Tibial nerve (tissue), 4 donors: ENCODE results near the gene SPTBN5. TPM values are rescaled to one million over a fixed set of nuclear protein-coding genes. Genes with fewer than 3 reads are reported as not detected.

ENCODE experiments used
- DNase-seq, 2 donors: peaks; one replicate each; pipeline ENCODE4 v3.0.0-alpha.2; 2019; ENCODE audit warnings: low spot score in 2 of 2
- H3K27ac ChIP-seq, 4 donors: fragments of 200-600 bp; sonication (generic) in 3 of 4; one replicate each; pipeline ENCODE4 v1.5.1; 2017 to 2019; ENCODE audit warnings: mild to moderate bottlenecking in 1 of 4
- H3K27me3 ChIP-seq, 2 donors: fragments of 200-600 bp; sonication (generic) in 1 of 2; one replicate each; pipeline versions ENCODE4 v1.5.1 to v1.6.0; 2017 to 2019
- H3K36me3 ChIP-seq, 3 donors: fragments of 200-600 bp; sonication (generic); one replicate each; pipeline ENCODE4 v1.5.1; 2018 to 2019
- H3K4me1 ChIP-seq, 4 donors: fragments of 200-600 bp; sonication (generic) in 3 of 4; one replicate each; pipeline ENCODE4 v1.5.1; 2017 to 2019
- H3K4me3 ChIP-seq, 4 donors: fragments of 200-600 bp; sonication (generic) in 3 of 4; one replicate each; pipeline ENCODE4 v1.5.1; 2017 to 2019; ENCODE audit warnings: mild to moderate bottlenecking in 1 of 4, moderate library complexity in 1 of 4
- H3K9me3 ChIP-seq, 4 donors: fragments of 200-600 bp; sonication (generic) in 3 of 4; one replicate each; pipeline ENCODE4 v1.5.1; 2017 to 2019
- EP300 ChIP-seq, 2 donors: sonication (generic); formaldehyde crosslinking; IDR thresholded peaks; one replicate each; pipeline ENCODE4 v1.6.1; 2017; ENCODE audit warnings: antibody characterized with exemption in 2 of 2, mild to moderate bottlenecking in 1 of 2
- POLR2A ChIP-seq, 2 donors: fragments of 450-650 bp; IDR thresholded peaks; one replicate each; pipeline ENCODE4 v1.6.1; 2017; ENCODE audit warnings: antibody characterized with exemption in 2 of 2, mild to moderate bottlenecking in 2 of 2, moderate library complexity in 2 of 2
- WGBS, 2 donors: methylation state at CpG; one replicate each; pipeline ENCODE4 v1.1.5; 2018; 5-methylcytosine and 5-hydroxymethylcytosine counted together
- total RNA-seq, 4 donors: library from RNA; depleted of rRNA; stranded (reverse); fragments of >200 nt; gene quantifications; one replicate each; pipeline ENCODE4 v1.1.0, GENCODE V29; 2016
- TF ChIP-seq, protein P1 (sequence below), 5 experiments: fragments of 200-600 bp in 3 of 5; fragments of 450-650 bp in 2 of 5; sonication (generic) in 3 of 5; IDR thresholded peaks; one replicate each; pipeline ENCODE4 v1.5.1; 2016 to 2019; ENCODE audit warnings: antibody characterized with exemption in 5 of 5, mild to moderate bottlenecking in 3 of 5, moderate library complexity in 2 of 5

Gene SPTBN5
- total RNA-seq, 4 donors from 2014 or later = 16.5 to 34.5 (median 19.9) TPM

DNA sequence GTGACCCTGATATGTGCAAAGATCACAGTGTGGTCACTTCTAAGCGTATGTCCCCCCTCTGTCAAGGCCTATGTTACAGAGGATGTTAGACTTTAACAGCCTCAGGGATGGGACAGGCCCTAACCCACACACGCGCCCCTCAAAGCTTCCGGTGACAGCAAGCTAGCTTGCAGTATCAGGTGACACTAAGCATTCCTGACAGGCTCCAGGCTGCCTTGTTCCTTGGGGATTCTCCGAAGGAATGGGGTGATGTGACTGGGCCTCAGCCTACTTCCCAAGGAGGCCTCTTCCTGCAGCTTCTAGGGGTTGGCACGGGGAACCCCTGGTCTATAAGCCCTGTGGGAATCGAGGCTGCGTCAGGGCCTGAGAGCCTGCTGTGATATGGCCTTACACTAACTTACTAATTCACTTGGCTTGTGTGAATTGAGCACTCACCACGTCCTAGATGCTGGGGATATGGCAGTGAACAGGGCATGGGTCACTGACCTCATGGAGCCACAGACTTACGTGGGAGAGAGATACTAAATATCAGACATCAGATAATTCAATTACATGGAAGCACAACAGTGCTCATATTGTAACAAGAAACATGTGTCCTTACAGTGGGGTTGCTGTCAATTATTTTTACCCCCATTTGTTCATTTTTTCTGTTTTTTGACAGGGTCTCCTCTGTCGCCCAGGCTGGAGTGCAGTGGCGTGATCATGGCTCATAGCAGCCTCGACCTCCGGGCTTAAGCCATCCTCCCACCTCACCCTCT is 11.4 kb upstream of the SPTBN5 start:
- no peaks in the 10 kb centered on the region for H3K27me3 ChIP-seq
- TF ChIP-seq, protein P1, sequence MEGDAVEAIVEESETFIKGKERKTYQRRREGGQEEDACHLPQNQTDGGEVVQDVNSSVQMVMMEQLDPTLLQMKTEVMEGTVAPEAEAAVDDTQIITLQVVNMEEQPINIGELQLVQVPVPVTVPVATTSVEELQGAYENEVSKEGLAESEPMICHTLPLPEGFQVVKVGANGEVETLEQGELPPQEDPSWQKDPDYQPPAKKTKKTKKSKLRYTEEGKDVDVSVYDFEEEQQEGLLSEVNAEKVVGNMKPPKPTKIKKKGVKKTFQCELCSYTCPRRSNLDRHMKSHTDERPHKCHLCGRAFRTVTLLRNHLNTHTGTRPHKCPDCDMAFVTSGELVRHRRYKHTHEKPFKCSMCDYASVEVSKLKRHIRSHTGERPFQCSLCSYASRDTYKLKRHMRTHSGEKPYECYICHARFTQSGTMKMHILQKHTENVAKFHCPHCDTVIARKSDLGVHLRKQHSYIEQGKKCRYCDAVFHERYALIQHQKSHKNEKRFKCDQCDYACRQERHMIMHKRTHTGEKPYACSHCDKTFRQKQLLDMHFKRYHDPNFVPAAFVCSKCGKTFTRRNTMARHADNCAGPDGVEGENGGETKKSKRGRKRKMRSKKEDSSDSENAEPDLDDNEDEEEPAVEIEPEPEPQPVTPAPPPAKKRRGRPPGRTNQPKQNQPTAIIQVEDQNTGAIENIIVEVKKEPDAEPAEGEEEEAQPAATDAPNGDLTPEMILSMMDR (IDR thresholded peaks at IDR 0.05) = no peak
- TF ChIP-seq EP300 (IDR thresholded peaks at IDR 0.05) (no peak), POLR2A (IDR thresholded peaks at IDR 0.05) (no peak)
- 79 to 86% methylated on average over 14 of the region's 14 CpGs for WGBS, 2 donors
- no peaks in the 10 kb centered on the region for H3K9me3 ChIP-seq
- no peak overlapping the region for H3K4me3 ChIP-seq
- H3K4me1 ChIP-seq = peaks cover 0 to 27% (median 0%) of the 10 kb centered on the region in 4 donors
- DNase-seq = no peak
- peaks cover 3 to 65% (median 12%) of the 10 kb centered on the region in 3 donors for H3K36me3 ChIP-seq
- H3K27ac ChIP-seq = peak overlapping the region in 3 of 4 donors; percentile 57 to 77 (median 59)

DNA sequence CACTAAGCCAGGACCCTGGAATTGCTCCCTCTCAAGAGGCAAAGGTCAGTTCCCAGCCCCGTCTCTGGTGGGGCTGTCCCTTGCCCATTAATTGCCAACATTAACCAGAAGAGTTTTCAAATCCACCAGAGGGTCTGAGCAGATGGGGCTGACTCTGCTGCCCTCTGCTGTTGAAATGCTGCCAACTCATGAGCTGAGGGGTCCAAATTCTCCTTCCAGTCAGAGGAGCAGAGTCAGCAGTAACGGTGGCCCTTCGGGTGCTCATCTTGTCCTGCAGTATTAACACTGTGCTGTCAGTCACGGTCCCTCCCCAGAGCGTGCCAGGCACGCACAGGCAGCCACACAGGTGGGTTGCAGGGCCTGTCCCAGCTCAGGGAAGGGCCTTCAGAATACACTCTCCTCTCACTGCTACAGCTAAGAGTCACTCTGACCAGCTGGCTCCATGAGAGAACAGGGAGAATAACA is 10.7 kb upstream of the SPTBN5 start:
- TF ChIP-seq EP300 (IDR thresholded peaks at IDR 0.05) (no peak), POLR2A (IDR thresholded peaks at IDR 0.05) (no peak)
- TF ChIP-seq, protein P1 (IDR thresholded peaks at IDR 0.05) = peak; percentile 71 to 81 (median 78)
- DNase-seq = peak in 1 of 2 donors; percentile 57
- Histone ChIP-seq H3K4me3 (no peak overlapping the region), H3K9me3 (no peaks in the 10 kb centered on the region), H3K36me3 (peaks cover 3 to 65% (median 12%) of the 10 kb centered on the region in 3 donors), H3K4me1 (peaks cover 0 to 27% (median 0%) of the 10 kb centered on the region in 4 donors), H3K27me3 (no peaks in the 10 kb centered on the region), H3K27ac (peak overlapping the region in 3 of 4 donors; percentile 57 to 77 (median 59))
- WGBS, 2 donors = 0 to 12% methylated on average over 3 to 6 of the region's 6 CpGs

DNA sequence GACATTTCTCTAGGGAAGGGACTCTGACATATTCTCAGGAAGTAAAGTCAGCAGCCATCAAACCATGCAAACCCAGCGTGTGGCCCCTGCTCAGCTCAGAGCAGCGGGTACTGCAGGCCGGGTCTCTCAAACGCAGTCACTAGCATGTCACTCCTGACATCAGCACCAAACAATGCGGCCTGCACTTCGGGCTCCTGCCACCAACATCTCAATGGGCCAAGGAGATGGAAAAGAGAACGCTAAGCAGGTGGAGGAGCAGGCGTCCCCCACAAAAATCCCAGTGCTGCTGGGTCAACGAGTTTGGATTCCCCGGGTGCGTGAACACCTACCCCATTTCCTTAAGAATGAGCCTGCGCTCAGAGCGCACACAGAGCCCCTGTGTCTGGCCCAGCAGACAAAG is 9.9 kb upstream of the SPTBN5 start:
- H3K4me1 ChIP-seq = peaks cover 0 to 27% (median 0%) of the 10 kb centered on the region in 4 donors
- no peaks in the 10 kb centered on the region for H3K27me3 ChIP-seq
- H3K36me3 ChIP-seq = peaks cover 0 to 65% (median 12%) of the 10 kb centered on the region in 3 donors
- WGBS, 2 donors = 63 to 66% methylated on average over 11 to 13 of the region's 13 CpGs
- no peak for DNase-seq
- TF ChIP-seq, protein P1 (IDR thresholded peaks at IDR 0.05) = no peak
- no peak for TF ChIP-seq EP300 (IDR thresholded peaks at IDR 0.05)
- no peak for TF ChIP-seq POLR2A (IDR thresholded peaks at IDR 0.05)
- peak overlapping the region in 3 of 4 donors; percentile 9 to 77 (median 57) for H3K27ac ChIP-seq
- no peak overlapping the region for H3K4me3 ChIP-seq
- H3K9me3 ChIP-seq = no peaks in the 10 kb centered on the region

DNA sequence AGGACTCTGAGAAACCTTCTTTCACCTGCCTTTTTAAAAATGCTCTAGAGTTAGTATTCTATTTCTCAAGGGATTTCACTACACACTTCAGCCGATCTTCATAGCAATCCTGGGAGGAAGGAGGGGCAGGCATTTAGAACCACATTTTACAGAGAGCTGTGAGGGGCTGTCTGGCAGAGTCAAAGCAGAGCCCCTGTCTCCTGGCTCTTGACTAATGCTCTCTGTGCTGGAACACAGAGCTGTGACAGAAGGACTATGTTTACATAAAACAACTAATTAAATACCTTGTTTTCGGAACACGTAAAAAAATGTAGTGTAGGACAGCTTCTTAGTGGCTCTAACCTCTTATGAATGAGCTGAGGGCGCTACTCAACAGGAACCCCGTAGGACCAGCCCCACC is 7.6 kb upstream of the SPTBN5 start:
- WGBS, 2 donors = 86 to 89% methylated on average over 5 of the region's 5 CpGs

More for the DNA sequence above, 7.6 kb upstream of the SPTBN5 start:
- Histone ChIP-seq H3K27me3 (no peaks in the 10 kb centered on the region), H3K4me3 (no peak overlapping the region), H3K36me3 (peaks cover 0 to 59% (median 7%) of the 10 kb centered on the region in 3 donors), H3K27ac (peak overlapping the region in 1 of 4 donors; percentile 36), H3K9me3 (no peaks in the 10 kb centered on the region), H3K4me1 (peaks cover 0 to 20% (median 0%) of the 10 kb centered on the region in 4 donors)
- no peak for DNase-seq
- no peak for TF ChIP-seq POLR2A (IDR thresholded peaks at IDR 0.05)
- TF ChIP-seq EP300 (IDR thresholded peaks at IDR 0.05) = no peak
- TF ChIP-seq, protein P1 (IDR thresholded peaks at IDR 0.05) = no peak
